ENCODE data around the gene WWTR1. TPM values are rescaled to one million over a fixed set of nuclear protein-coding genes. Genes with fewer than 3 reads are reported as not detected.
A peak's percentile ranks its signal among the peaks of the same experiment; 100 is the strongest.

The WWTR1 gene
- total and polyA plus RNA-seq, 2 experiments from 2014 or later = 25.1 to 26.2 TPM

- Mint-ChIP-seq H3K27ac (no peak overlapping the region), H3K4me1 (peaks cover 39% of the 10 kb centered on the region), H3K36me3 (ENCODE audit: low read depth) (no peaks in the 10 kb centered on the region), H3K4me3 (no peak overlapping the region), H3K27me3 (ENCODE audit: insufficient read depth, low read depth, poor library complexity) (peaks cover 10% of the 10 kb centered on the region), H3K9me3 (no peaks in the 10 kb centered on the region)
- no peak overlapping the region for H2AFZ ChIP-seq
- H3K36me3 ChIP-seq (ENCODE audit: insufficient read depth) = no peaks in the 10 kb centered on the region
- peaks cover 46% of the 10 kb centered on the region for H3K4me1 ChIP-seq (ENCODE audit: insufficient read depth)
- H3F3A ChIP-seq (replicated peaks; ENCODE audit: low read depth) = no peaks in the 10 kb centered on the region; the same call in 1 of the 2 replicates
- no peaks in the 10 kb centered on the region for H3K9me2 ChIP-seq (ENCODE audit: insufficient read depth)
- no peaks in the 10 kb centered on the region for H3K27me3 ChIP-seq (ENCODE audit: insufficient read depth)
- H3K79me2 ChIP-seq (replicated peaks; ENCODE audit: insufficient read depth) = peaks cover 47% of the 10 kb centered on the region
- H3K4me2 ChIP-seq = no peak overlapping the region
- peaks cover 9% of the 10 kb centered on the region for H4K20me1 ChIP-seq (replicated peaks; ENCODE audit: insufficient read depth)
- TF ChIP-seq, protein P1, sequence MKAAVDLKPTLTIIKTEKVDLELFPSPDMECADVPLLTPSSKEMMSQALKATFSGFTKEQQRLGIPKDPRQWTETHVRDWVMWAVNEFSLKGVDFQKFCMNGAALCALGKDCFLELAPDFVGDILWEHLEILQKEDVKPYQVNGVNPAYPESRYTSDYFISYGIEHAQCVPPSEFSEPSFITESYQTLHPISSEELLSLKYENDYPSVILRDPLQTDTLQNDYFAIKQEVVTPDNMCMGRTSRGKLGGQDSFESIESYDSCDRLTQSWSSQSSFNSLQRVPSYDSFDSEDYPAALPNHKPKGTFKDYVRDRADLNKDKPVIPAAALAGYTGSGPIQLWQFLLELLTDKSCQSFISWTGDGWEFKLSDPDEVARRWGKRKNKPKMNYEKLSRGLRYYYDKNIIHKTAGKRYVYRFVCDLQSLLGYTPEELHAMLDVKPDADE (IDR thresholded peaks at IDR 0.05) = no peak
- no peak for TF ChIP-seq EZH2phosphoT487 (IDR thresholded peaks at IDR 0.05; ENCODE audit: unreplicated experiment)
- TF ChIP-seq, protein P2, sequence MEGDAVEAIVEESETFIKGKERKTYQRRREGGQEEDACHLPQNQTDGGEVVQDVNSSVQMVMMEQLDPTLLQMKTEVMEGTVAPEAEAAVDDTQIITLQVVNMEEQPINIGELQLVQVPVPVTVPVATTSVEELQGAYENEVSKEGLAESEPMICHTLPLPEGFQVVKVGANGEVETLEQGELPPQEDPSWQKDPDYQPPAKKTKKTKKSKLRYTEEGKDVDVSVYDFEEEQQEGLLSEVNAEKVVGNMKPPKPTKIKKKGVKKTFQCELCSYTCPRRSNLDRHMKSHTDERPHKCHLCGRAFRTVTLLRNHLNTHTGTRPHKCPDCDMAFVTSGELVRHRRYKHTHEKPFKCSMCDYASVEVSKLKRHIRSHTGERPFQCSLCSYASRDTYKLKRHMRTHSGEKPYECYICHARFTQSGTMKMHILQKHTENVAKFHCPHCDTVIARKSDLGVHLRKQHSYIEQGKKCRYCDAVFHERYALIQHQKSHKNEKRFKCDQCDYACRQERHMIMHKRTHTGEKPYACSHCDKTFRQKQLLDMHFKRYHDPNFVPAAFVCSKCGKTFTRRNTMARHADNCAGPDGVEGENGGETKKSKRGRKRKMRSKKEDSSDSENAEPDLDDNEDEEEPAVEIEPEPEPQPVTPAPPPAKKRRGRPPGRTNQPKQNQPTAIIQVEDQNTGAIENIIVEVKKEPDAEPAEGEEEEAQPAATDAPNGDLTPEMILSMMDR (conservative IDR thresholded peaks at IDR 0.05; ENCODE audit: low read depth in 2 of 2) = no peak
- no peak for TF ChIP-seq STAT1 (IDR thresholded peaks at IDR 0.05; ENCODE audit: unreplicated experiment)
- TF ChIP-seq EZH2 (IDR thresholded peaks at IDR 0.05; ENCODE audit: low read depth, unreplicated experiment) = no peak
- no peak for TF ChIP-seq CREB1 (CRISPR knock-in tag; IDR thresholded peaks at IDR 0.05; ENCODE audit: low read depth)
- TF ChIP-seq NANOG (IDR thresholded peaks at IDR 0.05; ENCODE audit: borderline replicate concordance) = no peak
- TF ChIP-seq ZNF462 (CRISPR knock-in tag; IDR thresholded peaks at IDR 0.05) = no peak
- H3K27ac ChIP-seq (ENCODE audit: low read depth) = peak overlapping the region; percentile 32; the same call in 1 of the 2 replicates
- DNase-seq (ENCODE audit: low spot score) (no peak), ATAC-seq (peak; percentile 30)
- no peak overlapping the region for H3K4me3 ChIP-seq
Measured at GRCh38 chr3:149534671-149535332, 123.0 kb downstream of the WWTR1 start.

All from GM23338 (cell line).